HCT116 (cell line): ENCODE measurements around the gene PRR27. TPM values are rescaled to one million over a fixed set of nuclear protein-coding genes. Genes with fewer than 3 reads are reported as not detected.

Experiments used
- ATAC-seq: fragments of 200-7000 bp; cut with Tn5 transposase; 2 replicates; pipeline ENCODE4 v1.9.1; 2020; ENCODE audit warnings: mild to moderate bottlenecking, moderate library complexity
- BruUV-seq: library from RNA; stranded (reverse); fragments of 400-500 nt; replicated peaks from 2 replicates; lab custom pipeline; 2021; lab: Mats Ljungman, UMichigan
- CTCF ChIA-PET: fragments of 300-600 bp; sonication (Branson Sonifier 250); formaldehyde crosslinking; loops from one replicate; lab custom pipeline; 2021; ENCODE audit warnings: antibody characterized with exemption; lab: Charles Lee
- POLR2A ChIA-PET: fragments of 300-600, 350-600 bp; sonication (Branson Sonifier 250); formaldehyde crosslinking; loops from one replicate; lab custom pipeline; 2021; ENCODE audit warnings: antibody characterized with exemption; lab: Charles Lee
- RAD21 ChIA-PET, 2 experiments: fragments of 300-600 bp; sonication (Branson Sonifier 250); formaldehyde crosslinking; loops; one replicate each; lab custom pipeline; 2023; ENCODE audit warnings: low total read pairs in 2 of 2; ENCODE audit not compliant: uncharacterized antibody in 2 of 2, unreplicated experiment in 2 of 2, low non-redundant PET in 1 of 2; lab: Charles Lee
- DNase-seq: peaks from one replicate; pipeline ENCODE4 v3.0.0-alpha.2; 2010; ENCODE audit warnings: low read depth, low spot score
- H2AFZ ChIP-seq: fragments of 200-600 bp; shearing (Covaris generic), sonication (generic); 2 replicates; pipeline ENCODE4 v1.6.1; 2017; ENCODE audit warnings: low read depth, mixed run types, mixed read lengths, antibody characterized with exemption, low read length; ENCODE audit not compliant: poor library complexity, severe bottlenecking
- H3K27ac ChIP-seq: 2 replicates; pipeline ENCODE4 v1.5.1; 2012; ENCODE audit warnings: low read depth, low read length
- H3K27me3 ChIP-seq: fragments of 200-600 bp; sonication (generic); 2 replicates; pipeline ENCODE4 v1.6.1; 2016; ENCODE audit warnings: mixed run types, low read length, mixed read lengths; ENCODE audit not compliant: insufficient read depth
- H3K36me3 ChIP-seq, 2 experiments: fragments of 200-500 bp in 1 of 2; fragments of 200-600 bp in 1 of 2; sonication (Bioruptor generic) in 1 of 2; sonication (generic) in 1 of 2; 2 replicates each; pipeline versions ENCODE4 v1.5.1 to v1.6.1; 2014 to 2016; ENCODE audit warnings: low read length in 2 of 2, inconsistent platforms in 1 of 2, mixed read lengths in 1 of 2, mixed run types in 1 of 2; ENCODE audit not compliant: insufficient read depth in 2 of 2, control insufficient read depth in 1 of 2
- H3K4me1 ChIP-seq, 2 experiments: fragments of 200-600 bp in 1 of 2; sonication (generic) in 1 of 2; 2 replicates each; pipeline versions ENCODE4 v1.5.1 to v1.6.1; 2012 to 2017; ENCODE audit warnings: low read length in 2 of 2, inconsistent platforms in 1 of 2, mild to moderate bottlenecking in 1 of 2, mixed read lengths in 1 of 2, mixed run types in 1 of 2, moderate library complexity in 1 of 2; ENCODE audit not compliant: insufficient read depth in 2 of 2, control insufficient read depth in 1 of 2
- H3K4me2 ChIP-seq: fragments of 200-600 bp; sonication (generic); 2 replicates; pipeline ENCODE4 v1.6.1; 2017; ENCODE audit warnings: mixed run types, low read length, mixed read lengths
- H3K4me3 ChIP-seq, 2 experiments: fragments of 200-600 bp in 1 of 2; sonication (generic) in 1 of 2; replicated peaks in 1 of 2; 2 replicates each; pipeline ENCODE4 v1.5.1; 2011 to 2016; ENCODE audit warnings: low read length in 2 of 2, control low read depth in 1 of 2, low read depth in 1 of 2, mild to moderate bottlenecking in 1 of 2, mixed read lengths in 1 of 2, mixed run types in 1 of 2
- H3K79me2 ChIP-seq: fragments of 200-600 bp; sonication (generic); 2 replicates; pipeline ENCODE4 v1.6.1; 2017; ENCODE audit warnings: mild to moderate bottlenecking, mixed run types, low read length, moderate library complexity, mixed read lengths; ENCODE audit not compliant: insufficient read depth
- H3K9ac ChIP-seq: fragments of 200-600 bp; sonication (generic); 2 replicates; pipeline ENCODE4 v1.6.1; 2016; ENCODE audit warnings: low read length, mixed read lengths
- H3K9me2 ChIP-seq: fragments of 200-600 bp; sonication (generic), shearing (Covaris generic); 2 replicates; pipeline ENCODE4 v1.6.1; 2017; ENCODE audit warnings: mixed run types, mild to moderate bottlenecking, moderate library complexity; ENCODE audit not compliant: insufficient read depth
- H3K9me3 ChIP-seq, 2 experiments: fragments of 200-500 bp in 1 of 2; fragments of 200-600 bp in 1 of 2; sonication (Bioruptor generic) in 1 of 2; sonication (generic) in 1 of 2; 2 replicates each; pipeline ENCODE4 v1.6.1; 2014 to 2017; ENCODE audit warnings: low read length in 2 of 2, mixed read lengths in 2 of 2, inconsistent platforms in 1 of 2, low read depth in 1 of 2, mild to moderate bottlenecking in 1 of 2, mixed run types in 1 of 2, moderate library complexity in 1 of 2; ENCODE audit not compliant: control insufficient read depth in 1 of 2, insufficient read depth in 1 of 2
- H4K20me1 ChIP-seq: fragments of 200-600 bp; sonication (generic), shearing (Covaris generic); 2 replicates; pipeline ENCODE4 v1.6.1; 2017; ENCODE audit warnings: mixed run types, mild to moderate bottlenecking, moderate library complexity; ENCODE audit not compliant: insufficient read depth
- CBX3 ChIP-seq: IDR thresholded peaks from 2 replicates; pipeline ENCODE4 v1.6.1; 2012; ENCODE audit warnings: low read depth
- CEBPB ChIP-seq: IDR thresholded peaks from 2 replicates; pipeline ENCODE4 v1.6.1; 2012; ENCODE audit warnings: low read depth
- EGR1 ChIP-seq: IDR thresholded peaks from 2 replicates; pipeline ENCODE4 v1.6.1; 2012; ENCODE audit warnings: low read depth
- ELF1 ChIP-seq: IDR thresholded peaks from 2 replicates; pipeline ENCODE4 v1.6.1; 2012; ENCODE audit warnings: low read depth, borderline replicate concordance
- EZH2 ChIP-seq: fragments of 200-600 bp; sonication (generic); IDR thresholded peaks from 2 replicates; pipeline ENCODE4 v1.6.1; 2017; ENCODE audit warnings: antibody characterized with exemption, mixed run types
- EZH2phosphoT487 ChIP-seq: fragments of 200-600 bp; IDR thresholded peaks from 2 replicates; pipeline ENCODE4 v1.6.1; 2018; ENCODE audit warnings: antibody characterized with exemption, borderline replicate concordance
- FOSL1 ChIP-seq: IDR thresholded peaks from 2 replicates; pipeline ENCODE4 v1.6.1; 2012; ENCODE audit warnings: low read depth
- JUND ChIP-seq: IDR thresholded peaks from 2 replicates; pipeline ENCODE4 v1.6.1; 2012
- POLR2A ChIP-seq: IDR thresholded peaks from 2 replicates; pipeline ENCODE4 v1.7.0; 2011; ENCODE audit warnings: borderline replicate concordance; ENCODE audit not compliant: insufficient read depth, insufficient read length; ENCODE audit errors: extremely low read depth
- POLR2AphosphoS5 ChIP-seq: IDR thresholded peaks from 2 replicates; pipeline ENCODE4 v1.6.1; 2011; ENCODE audit warnings: mild to moderate bottlenecking, low read depth, low read length, moderate library complexity
- RAD21 ChIP-seq: IDR thresholded peaks from 2 replicates; pipeline ENCODE4 v1.6.1; 2012; ENCODE audit warnings: low read depth, mild to moderate bottlenecking
- SIN3A ChIP-seq: IDR thresholded peaks from 2 replicates; pipeline ENCODE4 v1.6.1; 2012; ENCODE audit warnings: low read depth
- SRF ChIP-seq: IDR thresholded peaks from 2 replicates; pipeline ENCODE4 v1.6.1; 2012; ENCODE audit warnings: low read depth
- TCF7L2 ChIP-seq: IDR thresholded peaks from 2 replicates; pipeline ENCODE4 v1.7.0; 2011; ENCODE audit warnings: borderline replicate concordance, inconsistent platforms; ENCODE audit not compliant: insufficient read depth, insufficient read length; ENCODE audit errors: extremely low read depth
- YY1 ChIP-seq: IDR thresholded peaks from 2 replicates; pipeline ENCODE4 v1.6.1; 2011; ENCODE audit warnings: low read length, low read depth, moderate library complexity, mild to moderate bottlenecking; ENCODE audit not compliant: insufficient replicate concordance; ENCODE audit errors: extremely low read depth
- ZFX ChIP-seq: fragments of 450-650 bp; IDR thresholded peaks from 2 replicates; pipeline ENCODE4 v1.6.1; 2017
- ZNF274 ChIP-seq: fragments of 200-500 bp; sonication (Bioruptor generic); IDR thresholded peaks from 2 replicates; pipeline ENCODE4 v1.6.1; 2014; ENCODE audit warnings: mild to moderate bottlenecking, low read depth, low read length, inconsistent platforms
- intact Hi-C: fragments of 100-400 bp; cut with micrococcal nuclease; formaldehyde crosslinking; loops from 2 replicates; pipeline ENCODE4 v1.10.0; 2022
- total RNA-seq: library from RNA; stranded (reverse); gene quantifications from one replicate; pipeline ENCODE4 v1.2.1, GENCODE V29; 2021; ENCODE audit not compliant: unreplicated experiment
- TF ChIP-seq, protein P1 (sequence below): IDR thresholded peaks from 2 replicates; pipeline ENCODE4 v1.6.1; 2011; ENCODE audit warnings: mild to moderate bottlenecking, low read length, moderate library complexity; ENCODE audit not compliant: insufficient replicate concordance; ENCODE audit errors: extremely low read depth
- TF ChIP-seq, protein P2 (sequence below): IDR thresholded peaks from 2 replicates; pipeline ENCODE4 v1.6.1; 2012

PRR27 gene
- total RNA-seq, 1 experiment from 2014 or later: not detected

DNA sequence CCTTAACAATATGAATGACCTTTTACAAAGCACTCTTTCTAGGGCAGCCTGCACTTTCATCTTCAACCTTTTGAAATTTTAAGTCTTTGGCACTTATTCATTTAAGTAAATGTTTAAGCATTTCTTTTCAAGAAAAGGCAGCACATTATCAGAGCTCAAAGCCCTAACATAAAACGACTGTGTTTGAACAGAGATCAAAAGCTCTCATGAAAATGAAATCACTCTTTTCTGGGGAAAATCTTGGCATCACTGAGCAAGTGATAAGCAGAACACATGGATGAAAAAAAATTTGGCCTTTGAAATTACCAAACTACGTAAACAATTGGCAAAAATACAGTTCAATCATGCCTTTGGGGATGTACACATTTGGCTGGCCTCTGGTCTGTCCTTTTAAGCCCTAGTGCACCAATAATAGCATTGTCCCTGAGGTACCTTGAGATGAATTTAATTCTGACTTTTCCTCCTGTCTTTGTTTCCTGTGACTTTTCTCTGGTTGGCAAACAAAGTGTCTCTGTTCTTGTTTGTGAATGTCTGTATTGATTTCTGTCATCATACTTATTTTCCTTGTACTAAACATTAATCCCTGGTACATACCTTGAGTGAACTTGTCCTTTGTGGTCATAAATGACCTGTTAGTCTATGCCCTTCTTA lies 28.6 kb downstream of the PRR27 start:
- Histone ChIP-seq H3K4me3 (no peak overlapping the region), H3K4me1 (no peaks in the 10 kb centered on the region), H4K20me1 (no peaks in the 10 kb centered on the region), H3K36me3 (no peaks in the 10 kb centered on the region), H2AFZ (no peak overlapping the region), H3K9ac (no peak overlapping the region), H3K4me2 (no peak overlapping the region), H3K9me3 (no peaks in the 10 kb centered on the region), H3K27ac (no peak overlapping the region), H3K79me2 (no peaks in the 10 kb centered on the region), H3K9me2 (no peaks in the 10 kb centered on the region), H3K27me3 (no peaks in the 10 kb centered on the region)
- intact Hi-C loops: loop anchor here (1.0 to 10.0 kb wide), 4 partner anchors 286 to 492 kb away; no protein-coding TSS in a partner anchor
- ATAC-seq (no peak), DNase-seq (no peak)
- ChIA-PET RAD21 (interaction anchor here (1.1 to 1.3 kb wide), 3 partner anchors 11 to 493 kb away, joined by 3 to 4 read pairs (median 3); no protein-coding TSS in a partner anchor), CTCF (interaction anchor here (1.2 to 1.9 kb wide), 4 partner anchors 12 to 376 kb away, joined by 6 to 9 read pairs (median 8); no protein-coding TSS in a partner anchor), POLR2A (no interaction called here)
- TF ChIP-seq SIN3A (no peak), SRF (no peak), ZFX (no peak), ELF1 (no peak), EGR1 (no peak), POLR2A (no peak), CBX3 (no peak), CEBPB (no peak), POLR2AphosphoS5 (no peak), EZH2phosphoT487 (no peak), JUND (no peak), YY1 (no peak), EZH2 (no peak), ZNF274 (no peak), FOSL1 (no peak), TCF7L2 (no peak), RAD21 (no peak)
- TF ChIP-seq, protein P1, sequence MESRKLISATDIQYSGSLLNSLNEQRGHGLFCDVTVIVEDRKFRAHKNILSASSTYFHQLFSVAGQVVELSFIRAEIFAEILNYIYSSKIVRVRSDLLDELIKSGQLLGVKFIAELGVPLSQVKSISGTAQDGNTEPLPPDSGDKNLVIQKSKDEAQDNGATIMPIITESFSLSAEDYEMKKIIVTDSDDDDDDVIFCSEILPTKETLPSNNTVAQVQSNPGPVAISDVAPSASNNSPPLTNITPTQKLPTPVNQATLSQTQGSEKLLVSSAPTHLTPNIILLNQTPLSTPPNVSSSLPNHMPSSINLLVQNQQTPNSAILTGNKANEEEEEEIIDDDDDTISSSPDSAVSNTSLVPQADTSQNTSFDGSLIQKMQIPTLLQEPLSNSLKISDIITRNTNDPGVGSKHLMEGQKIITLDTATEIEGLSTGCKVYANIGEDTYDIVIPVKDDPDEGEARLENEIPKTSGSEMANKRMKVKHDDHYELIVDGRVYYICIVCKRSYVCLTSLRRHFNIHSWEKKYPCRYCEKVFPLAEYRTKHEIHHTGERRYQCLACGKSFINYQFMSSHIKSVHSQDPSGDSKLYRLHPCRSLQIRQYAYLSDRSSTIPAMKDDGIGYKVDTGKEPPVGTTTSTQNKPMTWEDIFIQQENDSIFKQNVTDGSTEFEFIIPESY: no peak
- TF ChIP-seq, protein P2, sequence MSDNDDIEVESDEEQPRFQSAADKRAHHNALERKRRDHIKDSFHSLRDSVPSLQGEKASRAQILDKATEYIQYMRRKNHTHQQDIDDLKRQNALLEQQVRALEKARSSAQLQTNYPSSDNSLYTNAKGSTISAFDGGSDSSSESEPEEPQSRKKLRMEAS: no peak
- no TSS peak for BruUV-seq
